Endothelial cell (in vitro differentiated cells): Measurements from ENCODE around the gene KCNIP1. TPM values are rescaled to one million over a fixed set of nuclear protein-coding genes. Genes with fewer than 3 reads are reported as not detected.

Experiments used
- DNase-seq: peaks from one replicate; pipeline ENCODE4 v3.0.0; 2021; ENCODE audit warnings: low spot score
- H3K27ac Mint-ChIP-seq: one replicate; pipeline ENCODE4 v1.8.0; 2021; ENCODE audit warnings: mixed read lengths, inconsistent platforms; ENCODE audit not compliant: unreplicated experiment
- H3K27me3 Mint-ChIP-seq: one replicate; pipeline ENCODE4 v1.8.0; 2021; ENCODE audit warnings: mild to moderate bottlenecking, moderate library complexity, mixed read lengths, inconsistent platforms; ENCODE audit not compliant: unreplicated experiment
- H3K36me3 Mint-ChIP-seq: one replicate; pipeline ENCODE4 v1.8.0; 2021; ENCODE audit warnings: mild to moderate bottlenecking, low read depth, mixed read lengths, inconsistent platforms; ENCODE audit not compliant: unreplicated experiment
- H3K4me1 Mint-ChIP-seq: one replicate; pipeline ENCODE4 v1.8.0; 2021; ENCODE audit warnings: mild to moderate bottlenecking, mixed read lengths, inconsistent platforms; ENCODE audit not compliant: unreplicated experiment
- H3K4me3 Mint-ChIP-seq: one replicate; pipeline ENCODE4 v1.8.0; 2021; ENCODE audit warnings: mild to moderate bottlenecking, mixed read lengths, inconsistent platforms; ENCODE audit not compliant: unreplicated experiment
- H3K9me3 Mint-ChIP-seq: one replicate; pipeline ENCODE4 v1.8.0; 2021; ENCODE audit warnings: mixed read lengths, inconsistent platforms; ENCODE audit not compliant: unreplicated experiment
- total RNA-seq: library from RNA; stranded (reverse); fragmentation: NEBNext Ultra II Directional; extraction: Animal tissue kit (Norgen Biotek cat#: 25700); gene quantifications from one replicate; pipeline ENCODE4 v1.2.1, GENCODE V29; 2021; ENCODE audit not compliant: unreplicated experiment
- TF ChIP-seq, protein P1 (sequence below): fragments of 200-600 bp; sonication (generic); IDR thresholded peaks from one replicate; pipeline ENCODE4 v1.5.0; 2021; ENCODE audit warnings: antibody characterized with exemption; ENCODE audit not compliant: unreplicated experiment

The KCNIP1 gene
- total RNA-seq, 1 donor from 2014 or later = 6.1 TPM

- Mint-ChIP-seq H3K27me3 (no peaks in the 10 kb centered on the region), H3K27ac (no peak overlapping the region), H3K4me3 (no peak overlapping the region), H3K9me3 (no peaks in the 10 kb centered on the region), H3K4me1 (peaks cover 7% of the 10 kb centered on the region), H3K36me3 (no peaks in the 10 kb centered on the region)
- no peak for DNase-seq
- TF ChIP-seq, protein P1, sequence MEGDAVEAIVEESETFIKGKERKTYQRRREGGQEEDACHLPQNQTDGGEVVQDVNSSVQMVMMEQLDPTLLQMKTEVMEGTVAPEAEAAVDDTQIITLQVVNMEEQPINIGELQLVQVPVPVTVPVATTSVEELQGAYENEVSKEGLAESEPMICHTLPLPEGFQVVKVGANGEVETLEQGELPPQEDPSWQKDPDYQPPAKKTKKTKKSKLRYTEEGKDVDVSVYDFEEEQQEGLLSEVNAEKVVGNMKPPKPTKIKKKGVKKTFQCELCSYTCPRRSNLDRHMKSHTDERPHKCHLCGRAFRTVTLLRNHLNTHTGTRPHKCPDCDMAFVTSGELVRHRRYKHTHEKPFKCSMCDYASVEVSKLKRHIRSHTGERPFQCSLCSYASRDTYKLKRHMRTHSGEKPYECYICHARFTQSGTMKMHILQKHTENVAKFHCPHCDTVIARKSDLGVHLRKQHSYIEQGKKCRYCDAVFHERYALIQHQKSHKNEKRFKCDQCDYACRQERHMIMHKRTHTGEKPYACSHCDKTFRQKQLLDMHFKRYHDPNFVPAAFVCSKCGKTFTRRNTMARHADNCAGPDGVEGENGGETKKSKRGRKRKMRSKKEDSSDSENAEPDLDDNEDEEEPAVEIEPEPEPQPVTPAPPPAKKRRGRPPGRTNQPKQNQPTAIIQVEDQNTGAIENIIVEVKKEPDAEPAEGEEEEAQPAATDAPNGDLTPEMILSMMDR = no peak
These were observed 53.5 kb downstream of the KCNIP1 start for GRCh38 chr5:170557314-170557713.

DNA sequence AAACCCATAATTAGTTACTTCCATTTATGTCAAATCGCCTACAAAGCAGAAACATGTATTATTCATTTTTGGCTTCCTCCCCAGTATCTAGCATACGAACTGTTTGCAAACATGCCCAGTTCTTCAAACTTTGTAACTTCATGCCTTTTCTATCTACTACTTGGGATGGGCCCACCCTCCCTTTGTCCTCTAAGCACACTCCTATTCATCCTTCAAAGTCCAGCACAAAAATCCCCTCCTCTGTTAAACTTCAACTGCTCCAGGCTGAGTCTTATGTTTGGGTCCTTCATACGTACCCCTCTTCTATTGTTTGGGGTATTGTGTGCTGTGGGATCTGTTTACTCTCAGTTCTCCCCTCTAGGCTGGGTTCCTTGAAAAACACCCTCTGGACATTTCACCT lies 55.5 kb downstream of the KCNIP1 start:
- peaks cover 1% of the 10 kb centered on the region for H3K27me3 Mint-ChIP-seq
- no peaks in the 10 kb centered on the region for H3K36me3 Mint-ChIP-seq
- H3K9me3 Mint-ChIP-seq = no peaks in the 10 kb centered on the region
- peaks cover 4% of the 10 kb centered on the region for H3K4me1 Mint-ChIP-seq
- no peak for DNase-seq
- no peak overlapping the region for H3K4me3 Mint-ChIP-seq
- no peak overlapping the region for H3K27ac Mint-ChIP-seq
- TF ChIP-seq, protein P1 = no peak

GRCh38 chr5:170560938-170561337 lies 57.1 kb downstream of the KCNIP1 start:
- DNase-seq = no peak

DNA sequence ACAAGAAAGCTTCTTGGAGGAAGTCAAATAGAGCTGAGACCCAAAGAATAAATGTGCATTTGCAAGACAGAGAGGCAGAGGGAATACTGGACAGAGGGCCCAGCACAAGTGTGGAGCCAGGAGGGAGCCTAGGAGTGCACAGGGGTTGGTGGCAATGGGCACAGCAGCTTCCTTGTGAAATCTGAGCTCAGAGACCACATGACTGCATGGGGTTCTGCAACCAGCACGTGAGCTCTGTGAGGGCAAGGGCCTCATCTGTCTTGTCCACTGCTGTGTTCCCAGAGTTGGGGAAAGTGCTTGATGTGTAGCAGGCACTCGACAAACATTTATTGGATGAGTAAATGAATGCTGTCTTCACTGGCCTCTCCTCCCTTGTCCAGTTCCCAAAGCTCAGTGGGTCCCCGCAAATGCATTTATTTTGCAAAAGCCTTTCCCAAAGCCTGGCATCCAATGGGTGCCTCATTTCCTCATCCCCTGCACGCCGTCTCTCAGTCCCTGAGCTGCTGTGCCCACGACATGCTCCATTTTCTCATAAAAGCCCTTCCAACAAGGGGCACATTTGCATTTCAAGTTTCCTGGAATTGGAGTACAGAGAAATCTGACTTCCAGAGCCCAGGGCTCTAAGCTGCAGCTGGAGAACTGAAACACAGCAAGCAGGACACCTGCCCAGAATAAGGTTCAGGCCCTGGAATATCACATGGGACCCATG lies 58.5 kb downstream of the KCNIP1 start:
- Mint-ChIP-seq H3K4me1 (no peaks in the 10 kb centered on the region), H3K27ac (no peak overlapping the region), H3K4me3 (no peak overlapping the region), H3K27me3 (peaks cover 3% of the 10 kb centered on the region), H3K9me3 (no peaks in the 10 kb centered on the region), H3K36me3 (no peaks in the 10 kb centered on the region)
- no peak for DNase-seq
- TF ChIP-seq, protein P1 = no peak

More at GRCh38 chr5:170560938-170561337, 57.1 kb downstream of the KCNIP1 start:
- H3K9me3 Mint-ChIP-seq = no peaks in the 10 kb centered on the region
- TF ChIP-seq, protein P1 = no peak
- H3K4me3 Mint-ChIP-seq = no peak overlapping the region
- no peaks in the 10 kb centered on the region for H3K36me3 Mint-ChIP-seq
- H3K27me3 Mint-ChIP-seq = peaks cover 1% of the 10 kb centered on the region
- H3K27ac Mint-ChIP-seq = no peak overlapping the region
- H3K4me1 Mint-ChIP-seq = no peaks in the 10 kb centered on the region

- H3K27ac Mint-ChIP-seq = no peak overlapping the region
- H3K4me1 Mint-ChIP-seq = no peaks in the 10 kb centered on the region
- H3K36me3 Mint-ChIP-seq = no peaks in the 10 kb centered on the region
- DNase-seq = no peak
- no peaks in the 10 kb centered on the region for H3K9me3 Mint-ChIP-seq
- H3K4me3 Mint-ChIP-seq = no peak overlapping the region
- TF ChIP-seq, protein P1 = no peak
- H3K27me3 Mint-ChIP-seq = peaks cover 3% of the 10 kb centered on the region
These were observed 59.0 kb downstream of the KCNIP1 start for GRCh38 chr5:170562875-170563228.
